ENCODE measurements around the gene COBLL1.

DNA sequence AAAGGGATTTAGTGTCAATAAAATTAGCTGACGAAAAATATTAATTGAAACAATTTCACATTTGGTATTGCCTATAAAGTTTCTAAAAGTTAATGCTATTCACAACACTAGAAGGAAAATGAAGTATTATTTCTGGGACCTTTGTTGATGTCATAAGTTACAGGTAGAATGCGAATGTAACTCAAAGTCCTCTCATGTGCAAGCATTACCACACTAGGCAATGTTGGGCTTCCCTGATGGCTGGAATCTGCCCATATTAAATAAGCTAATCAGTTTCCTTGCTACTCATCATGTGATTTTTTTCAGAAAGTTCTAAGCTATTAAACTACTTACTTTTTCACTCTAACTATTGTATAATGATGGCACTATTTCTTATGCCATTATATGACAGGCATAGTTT lies 44.6 kb downstream of the COBLL1 start:
- TF ChIP-seq, protein P1, sequence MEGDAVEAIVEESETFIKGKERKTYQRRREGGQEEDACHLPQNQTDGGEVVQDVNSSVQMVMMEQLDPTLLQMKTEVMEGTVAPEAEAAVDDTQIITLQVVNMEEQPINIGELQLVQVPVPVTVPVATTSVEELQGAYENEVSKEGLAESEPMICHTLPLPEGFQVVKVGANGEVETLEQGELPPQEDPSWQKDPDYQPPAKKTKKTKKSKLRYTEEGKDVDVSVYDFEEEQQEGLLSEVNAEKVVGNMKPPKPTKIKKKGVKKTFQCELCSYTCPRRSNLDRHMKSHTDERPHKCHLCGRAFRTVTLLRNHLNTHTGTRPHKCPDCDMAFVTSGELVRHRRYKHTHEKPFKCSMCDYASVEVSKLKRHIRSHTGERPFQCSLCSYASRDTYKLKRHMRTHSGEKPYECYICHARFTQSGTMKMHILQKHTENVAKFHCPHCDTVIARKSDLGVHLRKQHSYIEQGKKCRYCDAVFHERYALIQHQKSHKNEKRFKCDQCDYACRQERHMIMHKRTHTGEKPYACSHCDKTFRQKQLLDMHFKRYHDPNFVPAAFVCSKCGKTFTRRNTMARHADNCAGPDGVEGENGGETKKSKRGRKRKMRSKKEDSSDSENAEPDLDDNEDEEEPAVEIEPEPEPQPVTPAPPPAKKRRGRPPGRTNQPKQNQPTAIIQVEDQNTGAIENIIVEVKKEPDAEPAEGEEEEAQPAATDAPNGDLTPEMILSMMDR (IDR thresholded peaks at IDR 0.05; ENCODE audit: poor library complexity): no peak
- TF ChIP-seq EZH2 (IDR thresholded peaks at IDR 0.05; ENCODE audit: borderline replicate concordance) (no peak), EZH2phosphoT487 (IDR thresholded peaks at IDR 0.05; ENCODE audit: low read depth, severe bottlenecking, unreplicated experiment) (no peak)

Measured in hepatocyte (in vitro differentiated cells).